ENCODE measurements around the gene DCC. TPM values are rescaled to one million over a fixed set of nuclear protein-coding genes. Genes with fewer than 3 reads are reported as not detected.

Gene DCC
- total RNA-seq, 1 donor from 2014 or later = 5.6 TPM

DNA sequence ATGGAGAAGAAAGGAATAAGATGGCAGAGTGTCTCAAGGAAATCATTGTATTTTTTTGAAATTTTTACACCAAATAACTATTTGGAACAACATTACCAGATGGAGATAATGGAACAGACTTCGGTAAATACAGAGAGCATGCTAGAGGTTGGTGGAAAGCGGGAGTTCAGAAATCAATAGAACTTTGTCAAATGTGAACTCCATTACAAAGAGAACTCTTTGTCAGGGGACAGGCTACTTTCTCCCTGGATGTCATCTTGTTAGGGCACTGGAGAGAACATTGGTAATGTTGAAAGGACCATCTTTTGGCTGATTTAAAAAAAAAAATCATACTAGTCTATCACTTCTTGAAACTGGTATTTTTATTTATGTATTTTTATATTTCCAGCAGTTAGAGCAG lies 30.8 kb downstream of the DCC start:
- no peak overlapping the region for H3K27ac Mint-ChIP-seq (ENCODE audit: unreplicated experiment)
- H3K27me3 Mint-ChIP-seq (ENCODE audit: unreplicated experiment) = no peaks in the 10 kb centered on the region
- H3K9me3 Mint-ChIP-seq (ENCODE audit: unreplicated experiment) = peaks cover 2% of the 10 kb centered on the region
- H3K4me1 Mint-ChIP-seq (ENCODE audit: low read depth, unreplicated experiment) = peaks cover 7% of the 10 kb centered on the region
- DNase-seq = no peak
- H3K4me3 Mint-ChIP-seq (ENCODE audit: unreplicated experiment) = no peak overlapping the region
- H3K36me3 Mint-ChIP-seq (ENCODE audit: unreplicated experiment) = no peaks in the 10 kb centered on the region
- TF ChIP-seq CTCF (IDR thresholded peaks at IDR 0.05; ENCODE audit: partially characterized antibody, unreplicated experiment) = no peak

GRCh38 chr18:52376104-52376503 lies 36.1 kb downstream of the DCC start:
- H3K27ac Mint-ChIP-seq (ENCODE audit: unreplicated experiment) = no peak overlapping the region
- no peak for DNase-seq
- no peak overlapping the region for H3K4me3 Mint-ChIP-seq (ENCODE audit: unreplicated experiment)
- H3K9me3 Mint-ChIP-seq (ENCODE audit: unreplicated experiment) = no peaks in the 10 kb centered on the region
- no peak for TF ChIP-seq CTCF (IDR thresholded peaks at IDR 0.05; ENCODE audit: partially characterized antibody, unreplicated experiment)
- no peaks in the 10 kb centered on the region for H3K36me3 Mint-ChIP-seq (ENCODE audit: unreplicated experiment)
- no peaks in the 10 kb centered on the region for H3K27me3 Mint-ChIP-seq (ENCODE audit: unreplicated experiment)
- H3K4me1 Mint-ChIP-seq (ENCODE audit: low read depth, unreplicated experiment) = no peaks in the 10 kb centered on the region

GRCh38 chr18:52377094-52377493 lies 37.1 kb downstream of the DCC start:
- no peak overlapping the region for H3K27ac Mint-ChIP-seq (ENCODE audit: unreplicated experiment)
- no peak for DNase-seq
- no peaks in the 10 kb centered on the region for H3K4me1 Mint-ChIP-seq (ENCODE audit: low read depth, unreplicated experiment)
- H3K9me3 Mint-ChIP-seq (ENCODE audit: unreplicated experiment) = no peaks in the 10 kb centered on the region
- H3K4me3 Mint-ChIP-seq (ENCODE audit: unreplicated experiment) = no peak overlapping the region
- no peaks in the 10 kb centered on the region for H3K36me3 Mint-ChIP-seq (ENCODE audit: unreplicated experiment)
- TF ChIP-seq CTCF (IDR thresholded peaks at IDR 0.05; ENCODE audit: partially characterized antibody, unreplicated experiment) = no peak
- no peaks in the 10 kb centered on the region for H3K27me3 Mint-ChIP-seq (ENCODE audit: unreplicated experiment)

DNA sequence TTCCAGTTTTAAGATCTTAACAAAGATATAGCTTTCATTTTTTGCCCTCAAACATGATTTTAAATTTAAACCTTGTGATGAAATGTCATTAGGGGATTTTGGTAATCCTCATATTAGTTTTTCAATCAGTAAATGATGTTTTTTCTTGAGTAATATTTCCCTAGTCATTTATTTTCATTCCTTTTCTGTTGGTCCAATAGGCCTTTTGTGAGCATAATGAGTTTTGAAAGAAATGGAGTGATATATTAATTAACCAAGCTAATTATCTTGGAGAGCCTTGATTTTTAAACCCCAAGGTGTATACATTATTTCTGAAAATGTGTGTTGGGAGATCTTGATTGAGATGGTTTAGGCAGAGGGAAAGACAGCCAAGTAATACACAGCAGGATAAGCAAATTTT lies 46.3 kb downstream of the DCC start:
- no peak overlapping the region for H3K4me3 Mint-ChIP-seq (ENCODE audit: unreplicated experiment)
- no peaks in the 10 kb centered on the region for H3K4me1 Mint-ChIP-seq (ENCODE audit: low read depth, unreplicated experiment)
- H3K9me3 Mint-ChIP-seq (ENCODE audit: unreplicated experiment) = no peaks in the 10 kb centered on the region
- no peak overlapping the region for H3K27ac Mint-ChIP-seq (ENCODE audit: unreplicated experiment)
- no peak for TF ChIP-seq CTCF (IDR thresholded peaks at IDR 0.05; ENCODE audit: partially characterized antibody, unreplicated experiment)
- H3K36me3 Mint-ChIP-seq (ENCODE audit: unreplicated experiment) = no peaks in the 10 kb centered on the region
- H3K27me3 Mint-ChIP-seq (ENCODE audit: unreplicated experiment) = no peaks in the 10 kb centered on the region
- DNase-seq = no peak

GRCh38 chr18:52387175-52387574 lies 47.2 kb downstream of the DCC start:
- TF ChIP-seq CTCF (IDR thresholded peaks at IDR 0.05; ENCODE audit: partially characterized antibody, unreplicated experiment) = no peak
- H3K27ac Mint-ChIP-seq (ENCODE audit: unreplicated experiment) = no peak overlapping the region
- H3K36me3 Mint-ChIP-seq (ENCODE audit: unreplicated experiment) = no peaks in the 10 kb centered on the region
- H3K9me3 Mint-ChIP-seq (ENCODE audit: unreplicated experiment) = no peaks in the 10 kb centered on the region
- DNase-seq = no peak
- no peaks in the 10 kb centered on the region for H3K27me3 Mint-ChIP-seq (ENCODE audit: unreplicated experiment)
- no peak overlapping the region for H3K4me3 Mint-ChIP-seq (ENCODE audit: unreplicated experiment)
- no peaks in the 10 kb centered on the region for H3K4me1 Mint-ChIP-seq (ENCODE audit: low read depth, unreplicated experiment)
